NCI-H510A treated with DMSO at 0.1 percent for 48 hours (cell line): Measurements from ENCODE around the gene PSMA7.

Experiments used
- DNase-seq: peaks from one replicate; lab custom pipeline; 2025; lab: John Stamatoyannopoulos, UW

Gene PSMA7

GRCh38 chr20:62171245-62171644 is 28.1 kb upstream of the PSMA7 start:
- DNase-seq: no peak

GRCh38 chr20:62170536-62170935 is 27.3 kb upstream of the PSMA7 start:
- DNase-seq: no peak

GRCh38 chr20:62168890-62169435 is 25.8 kb upstream of the PSMA7 start:
- no peak for DNase-seq

GRCh38 chr20:62168061-62168460 is 24.9 kb upstream of the PSMA7 start:
- DNase-seq: no peak

- no peak for DNase-seq
Observed at GRCh38 chr20:62167474-62167873, 24.3 kb upstream of the PSMA7 start.

- no peak for DNase-seq
Observed at GRCh38 chr20:62165762-62166399, 22.7 kb upstream of the PSMA7 start.

- no peak for DNase-seq
Observed at GRCh38 chr20:62164879-62165761, 21.9 kb upstream of the PSMA7 start.

- no peak for DNase-seq
Observed at GRCh38 chr20:62163986-62164762, 21.0 kb upstream of the PSMA7 start.

- no peak for DNase-seq
Observed at GRCh38 chr20:62163485-62163865, 20.3 kb upstream of the PSMA7 start.

- DNase-seq: no peak
Observed at GRCh38 chr20:62162765-62163484, 19.7 kb upstream of the PSMA7 start.

GRCh38 chr20:62161347-62161746 is 18.2 kb upstream of the PSMA7 start:
- DNase-seq: no peak

- no peak for DNase-seq
Observed at GRCh38 chr20:62160876-62161275, 17.7 kb upstream of the PSMA7 start.

GRCh38 chr20:62160253-62160652 is 17.1 kb upstream of the PSMA7 start:
- DNase-seq: no peak

GRCh38 chr20:62159839-62160238 is 16.6 kb upstream of the PSMA7 start:
- DNase-seq: no peak

- DNase-seq: no peak
Observed at GRCh38 chr20:62159052-62159451, 15.9 kb upstream of the PSMA7 start.

GRCh38 chr20:62158541-62158940 is 15.3 kb upstream of the PSMA7 start:
- no peak for DNase-seq

GRCh38 chr20:62158088-62158400 is 14.8 kb upstream of the PSMA7 start:
- DNase-seq: no peak

GRCh38 chr20:62157387-62158087 is 14.3 kb upstream of the PSMA7 start:
- no peak for DNase-seq

GRCh38 chr20:62156592-62157386 is 13.6 kb upstream of the PSMA7 start:
- DNase-seq: no peak

GRCh38 chr20:62156254-62156556 is 13.0 kb upstream of the PSMA7 start:
- no peak for DNase-seq
